GM20431 (cell line): ENCODE measurements around the gene EMC8.

Experiments used
- in situ Hi-C: fragments of 300-500 bp; cut with MseI, MboI; formaldehyde crosslinking; loops from one replicate; pipeline ENCODE4 v1.15.0; 2020; ENCODE audit warnings: low sequenced_read_pairs; ENCODE audit not compliant: unreplicated experiment

The EMC8 gene

DNA sequence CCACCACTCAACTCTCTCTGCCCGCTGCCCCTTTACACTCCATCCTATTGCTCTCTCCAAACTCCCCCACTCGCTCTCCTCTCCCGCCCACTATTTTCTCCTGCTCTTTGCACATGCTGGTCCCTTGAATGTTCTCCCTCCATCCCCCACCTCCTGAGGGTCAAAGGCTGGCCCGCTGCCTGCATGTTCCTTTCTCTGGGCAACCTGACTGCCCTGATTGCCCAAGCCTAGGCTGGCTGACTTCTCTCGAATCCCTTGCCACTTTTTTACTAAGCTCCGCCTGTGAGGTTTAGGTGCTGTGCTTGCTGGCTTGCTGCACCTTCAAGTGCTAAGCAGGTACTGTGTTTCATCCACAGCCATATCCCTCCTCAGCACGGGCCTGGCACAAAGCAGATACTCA lies 2.7 kb downstream of the EMC8 start:
- in situ Hi-C loops, result no loop called here

DNA sequence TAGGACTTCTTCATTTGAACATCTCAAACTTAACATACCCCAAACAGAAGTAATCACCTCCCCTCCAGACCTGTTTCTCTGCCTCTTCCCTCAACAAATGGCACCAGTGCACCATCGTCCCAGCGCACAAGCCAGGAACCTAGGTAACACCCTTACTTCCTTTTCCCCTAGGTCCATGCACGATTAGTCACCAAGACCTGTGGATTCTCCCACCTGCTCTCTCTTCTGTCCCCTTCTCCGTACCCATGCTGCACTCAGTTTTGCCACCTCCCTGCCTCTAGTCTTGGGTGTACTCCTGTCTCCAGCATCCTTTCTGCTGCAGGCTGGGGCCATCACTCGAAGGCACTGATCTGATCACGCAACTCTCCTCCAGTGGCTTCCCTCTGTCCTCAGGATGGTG lies 3.2 kb downstream of the EMC8 start:
- in situ Hi-C loops, result no loop called here

DNA sequence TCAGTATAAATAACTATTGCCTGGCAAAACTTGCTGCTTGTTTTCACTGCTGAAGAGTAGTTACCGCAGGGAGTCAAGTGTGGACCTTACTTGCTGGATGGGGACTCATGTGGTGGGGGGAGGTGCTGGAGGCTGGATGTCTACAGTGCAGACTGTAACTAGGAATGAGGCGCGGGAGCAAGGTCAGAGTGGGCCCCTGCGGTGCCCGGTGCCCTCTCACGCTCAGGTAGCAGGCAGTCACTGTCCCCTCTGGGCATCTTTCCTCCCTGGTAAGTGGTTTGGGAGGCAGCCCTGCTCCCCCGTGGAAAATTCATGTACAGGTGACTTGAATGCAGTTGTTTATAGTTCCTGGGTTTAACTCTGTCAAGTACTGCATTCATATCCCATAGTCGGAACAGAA lies 4.6 kb downstream of the EMC8 start:
- in situ Hi-C loops, result no loop called here

DNA sequence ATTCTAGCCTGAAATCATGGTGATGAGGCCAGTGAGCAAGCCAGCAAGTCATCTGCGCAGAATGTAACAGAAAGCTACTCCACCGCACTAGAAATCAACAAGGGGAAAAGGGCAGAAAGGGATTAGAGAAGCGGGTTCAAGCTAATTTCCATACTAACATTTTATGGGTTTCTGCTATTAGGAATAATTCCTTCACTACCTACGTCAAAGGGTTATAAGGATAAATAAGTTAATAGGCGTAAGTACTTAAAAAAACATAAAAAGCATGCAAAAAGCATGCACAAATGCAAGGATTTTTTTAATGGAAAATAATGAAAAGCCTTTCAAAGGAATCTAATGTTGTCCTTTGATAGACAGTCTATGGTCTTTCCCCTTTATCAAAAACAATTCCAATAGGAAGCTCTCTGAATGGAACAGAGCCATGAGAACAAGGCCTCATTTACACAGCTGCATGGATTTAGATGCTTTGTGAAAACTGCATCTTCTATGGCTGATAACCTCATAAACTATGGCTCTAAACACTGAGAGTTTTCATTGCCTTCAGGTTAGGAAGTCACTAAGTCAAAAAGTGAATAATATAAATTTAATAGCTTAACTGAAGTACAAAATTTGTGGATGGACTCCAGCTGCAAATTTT lies 5.6 kb downstream of the EMC8 start:
- in situ Hi-C loops, result no loop called here

DNA sequence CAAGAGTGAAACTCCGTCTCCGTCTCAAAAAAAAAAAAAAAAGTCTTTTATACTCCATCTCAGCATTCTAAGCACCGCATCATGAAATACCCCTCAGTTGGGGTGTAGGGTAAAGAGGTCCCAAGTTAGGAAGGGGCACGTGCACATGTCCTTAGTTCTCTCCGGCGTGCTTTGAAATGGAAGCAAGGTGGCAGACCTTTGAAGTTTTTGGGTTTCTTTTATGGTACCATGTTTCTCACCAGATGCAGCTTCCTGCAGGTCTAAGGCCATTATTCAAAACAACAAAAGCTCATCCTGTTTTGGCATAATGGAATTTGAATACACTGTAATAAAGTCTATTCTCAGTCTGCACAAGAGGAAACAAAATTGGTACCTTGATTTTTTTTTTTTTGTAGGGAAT lies 9.6 kb downstream of the EMC8 start:
- in situ Hi-C loops, result no loop called here

DNA sequence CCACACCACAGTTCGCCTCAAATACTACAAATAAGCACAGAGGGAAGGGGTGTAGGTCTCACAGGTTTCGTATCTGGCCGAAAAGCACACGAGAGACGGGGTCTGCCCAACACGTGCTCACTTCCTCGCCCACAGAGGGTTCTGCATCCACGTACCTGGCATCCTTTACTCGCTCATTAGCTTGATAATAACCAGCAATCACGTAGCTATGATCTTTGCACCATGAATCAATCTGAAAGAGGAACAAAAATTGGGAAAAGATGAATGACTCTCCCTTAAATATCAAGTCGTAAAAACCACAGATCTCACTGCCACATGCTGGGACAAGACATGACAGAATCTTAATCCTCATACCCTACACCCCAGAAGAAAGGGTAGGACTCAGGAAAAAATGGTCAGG lies 10.5 kb downstream of the EMC8 start:
- in situ Hi-C loops, result no loop called here

DNA sequence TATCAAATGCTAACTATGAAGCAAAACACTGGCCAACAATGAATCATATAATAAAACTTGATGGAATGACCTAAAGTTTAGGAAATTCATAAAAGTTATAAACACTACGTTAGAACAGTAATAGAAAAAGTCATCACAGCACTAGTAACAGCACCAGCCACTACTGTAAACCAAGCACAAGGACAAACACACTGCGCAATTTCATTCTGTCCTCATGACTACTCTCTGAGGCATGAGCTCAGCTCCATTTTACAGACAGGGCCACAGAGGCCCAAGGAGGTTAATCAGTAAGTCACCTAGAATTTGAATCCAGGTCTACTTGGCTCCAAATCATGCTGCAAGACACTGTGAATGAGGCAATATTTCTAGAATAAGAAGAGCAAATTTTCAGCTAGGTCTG lies 13.4 kb downstream of the EMC8 start:
- in situ Hi-C loops, result no loop called here

DNA sequence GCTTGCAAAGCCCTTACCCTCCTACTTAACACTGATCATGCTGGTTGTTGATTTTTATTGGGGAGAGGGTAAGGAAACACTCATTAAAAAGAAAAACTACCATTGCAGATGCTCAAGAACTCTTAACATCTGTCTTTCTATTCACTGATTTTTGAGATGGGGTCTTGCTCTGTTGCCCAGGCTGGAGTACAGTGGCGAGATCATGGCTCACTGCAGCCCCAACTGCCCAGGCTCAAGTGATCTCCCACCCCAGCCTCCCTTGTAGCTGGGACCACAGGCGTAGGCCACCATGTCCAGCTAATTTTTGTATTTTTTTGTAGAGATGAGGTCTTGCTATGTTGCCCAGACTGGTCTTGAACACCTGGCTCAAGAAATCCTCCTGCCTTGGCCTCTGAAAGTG lies 14.5 kb downstream of the EMC8 start:
- in situ Hi-C loops, result no loop called here

DNA sequence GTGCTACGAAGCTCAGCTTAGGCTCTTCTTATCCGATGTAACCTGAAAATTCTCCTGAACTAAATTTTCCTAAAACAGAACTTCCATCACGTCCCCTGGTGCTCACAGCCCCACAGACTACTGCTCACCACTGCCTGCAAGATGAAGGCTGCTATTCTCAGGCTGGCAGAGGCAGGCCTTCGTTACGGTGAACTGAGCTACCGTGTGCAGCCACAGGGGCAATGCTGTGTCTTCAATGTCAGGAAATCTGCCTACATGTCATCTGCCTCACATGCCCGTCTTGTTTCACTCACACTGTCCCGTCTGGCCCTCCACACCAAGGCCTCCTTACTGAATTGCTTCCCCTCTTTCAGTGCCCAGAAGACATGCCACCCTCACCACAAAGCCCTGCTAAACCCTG lies 15.9 kb downstream of the EMC8 start:
- in situ Hi-C loops, result no loop called here

DNA sequence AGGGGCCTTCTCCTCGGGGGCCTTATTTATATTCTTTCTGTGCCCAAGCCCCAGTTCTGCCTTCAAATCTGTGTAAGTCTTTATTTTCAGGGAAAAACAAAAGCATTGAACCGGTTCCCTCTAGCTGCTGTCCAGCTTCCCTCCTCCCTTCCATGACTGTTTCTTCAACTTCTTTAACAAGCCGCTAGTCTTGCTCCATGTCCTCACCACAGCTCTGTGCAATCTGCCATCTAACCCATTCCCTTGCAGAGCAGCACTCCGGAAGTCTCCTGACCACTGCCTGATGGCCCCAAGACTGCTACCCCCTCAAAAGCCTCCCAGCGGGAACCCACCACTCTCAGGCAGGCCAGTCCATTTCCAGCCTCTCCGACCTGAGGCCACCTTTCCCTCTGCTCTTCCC lies 16.9 kb downstream of the EMC8 start:
- in situ Hi-C loops, result no loop called here

DNA sequence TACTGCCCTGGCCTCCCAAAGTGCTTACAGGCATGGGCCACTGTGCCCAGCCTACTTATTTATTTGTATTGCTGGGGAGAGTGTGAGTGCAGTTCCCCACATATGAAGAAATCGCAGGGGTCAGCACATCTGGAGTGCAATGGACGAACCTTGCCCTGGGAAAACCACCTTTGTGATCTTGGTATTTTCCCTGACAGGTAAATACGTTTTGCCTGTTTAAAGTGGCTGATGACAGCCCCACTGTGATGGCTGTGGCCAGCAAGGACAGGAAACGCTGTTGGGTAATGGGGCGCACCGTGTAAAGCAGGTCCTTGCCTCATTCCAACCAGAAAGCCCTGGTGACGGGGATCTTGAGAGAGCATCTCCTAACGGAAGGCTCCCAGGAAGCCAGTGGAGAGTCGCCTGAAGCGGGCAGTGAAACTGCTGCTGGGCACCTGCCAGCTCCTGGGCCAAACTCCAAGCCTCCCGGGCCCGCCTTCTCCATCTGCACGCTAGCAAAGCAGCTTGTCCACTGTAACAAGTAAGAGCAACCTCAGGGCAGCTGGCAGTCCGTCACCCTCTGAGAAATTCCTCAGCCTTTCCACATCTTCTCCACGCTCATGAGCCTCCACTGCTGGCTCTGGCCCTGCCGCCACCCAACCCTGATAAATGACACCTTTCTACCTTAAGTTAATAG lies 17.5 kb downstream of the EMC8 start:
- in situ Hi-C loops, result no loop called here

DNA sequence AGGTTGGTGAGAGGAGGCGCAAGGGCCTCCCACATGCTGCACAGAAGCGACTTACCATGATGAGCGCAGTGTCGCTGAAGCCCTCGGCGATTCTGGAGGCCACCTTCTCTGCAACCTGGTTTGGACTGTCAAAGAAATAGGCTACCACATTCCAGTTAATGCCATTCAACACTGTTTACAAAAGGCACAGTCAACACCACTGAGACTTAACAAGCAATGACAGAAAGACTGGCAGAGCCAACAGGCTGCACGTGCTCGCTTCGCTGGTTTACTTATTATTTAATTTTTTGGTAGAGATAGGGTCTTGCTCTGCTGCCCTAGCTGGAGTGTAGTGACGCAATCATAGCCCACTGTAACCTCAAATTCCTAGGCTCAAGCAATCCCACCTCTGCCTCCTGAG lies 18.2 kb downstream of the EMC8 start:
- in situ Hi-C loops, result no loop called here

DNA sequence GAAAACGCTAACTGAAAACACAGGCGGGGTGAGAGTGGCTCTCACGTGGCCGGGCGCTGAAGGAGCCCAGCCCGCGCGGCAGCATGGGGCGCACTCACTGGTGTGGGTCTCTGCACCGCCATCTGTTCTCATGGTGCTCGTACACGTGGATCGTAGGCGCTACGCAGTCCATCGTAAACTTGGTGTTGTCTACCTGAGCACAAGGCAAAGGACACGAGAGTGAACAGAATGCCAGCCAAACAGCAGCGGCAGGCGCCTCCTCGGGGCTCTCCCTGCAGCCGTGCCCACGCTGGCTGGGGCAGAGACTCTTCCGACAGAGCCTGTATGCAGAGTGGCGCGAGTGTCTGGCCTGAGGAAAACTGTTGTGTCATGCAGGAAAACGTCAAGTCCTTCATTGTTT lies 19.1 kb downstream of the EMC8 start:
- in situ Hi-C loops, result no loop called here

DNA sequence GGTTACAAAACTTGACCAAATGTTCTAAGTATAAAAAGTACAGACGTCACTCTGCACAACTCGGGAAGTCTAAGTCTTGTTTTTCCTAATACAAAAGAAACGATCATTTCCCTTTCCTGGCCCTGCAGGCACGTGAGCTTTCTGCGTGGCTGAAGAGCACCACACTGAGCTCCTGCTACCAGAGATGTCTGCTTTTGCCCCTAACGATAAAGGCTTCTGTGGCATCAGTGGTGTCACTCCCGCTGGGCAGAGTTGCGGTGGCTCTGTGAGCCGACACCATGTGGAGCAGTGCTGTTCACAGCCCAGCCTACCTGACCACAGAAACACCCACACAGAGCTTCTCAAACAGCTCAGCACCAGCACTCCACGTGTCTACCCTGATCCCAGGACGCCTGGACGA lies 20.5 kb downstream of the EMC8 start:
- in situ Hi-C loops, result no loop called here

DNA sequence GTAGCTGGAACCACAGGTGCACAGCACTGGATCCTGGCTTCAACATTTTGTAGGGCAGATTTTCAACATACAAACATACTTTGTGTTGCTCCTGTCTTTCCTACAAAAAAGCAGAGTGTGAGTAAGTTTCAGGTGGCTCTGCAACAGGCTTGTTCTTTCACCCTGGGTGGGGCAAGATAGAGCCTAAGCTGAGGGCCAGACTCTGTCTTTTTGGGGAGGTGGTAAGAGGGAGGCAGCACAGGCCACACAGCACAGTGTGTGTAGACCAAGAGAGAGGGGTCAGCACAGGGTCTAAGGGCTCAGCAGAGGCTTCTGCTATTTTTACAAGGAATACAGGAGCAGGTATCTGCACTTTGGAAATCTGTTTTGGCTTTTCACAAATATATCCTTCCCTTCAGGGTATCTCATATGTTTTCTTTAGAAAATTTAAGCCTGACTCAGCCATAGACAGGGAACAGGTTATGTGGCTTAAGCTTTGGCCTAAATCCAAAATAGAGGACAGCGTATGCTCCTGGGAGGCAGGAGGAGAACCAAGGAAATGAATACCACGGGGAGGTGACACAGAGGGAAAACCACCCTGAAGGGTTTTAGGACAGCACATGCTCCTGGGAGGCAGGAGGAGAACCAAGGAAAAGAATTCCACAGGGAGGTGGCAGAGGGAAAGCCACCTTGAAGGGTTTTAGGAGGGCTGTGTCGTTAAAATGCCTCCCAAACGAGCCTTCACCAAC lies 21.6 kb downstream of the EMC8 start:
- in situ Hi-C loops, result no loop called here

DNA sequence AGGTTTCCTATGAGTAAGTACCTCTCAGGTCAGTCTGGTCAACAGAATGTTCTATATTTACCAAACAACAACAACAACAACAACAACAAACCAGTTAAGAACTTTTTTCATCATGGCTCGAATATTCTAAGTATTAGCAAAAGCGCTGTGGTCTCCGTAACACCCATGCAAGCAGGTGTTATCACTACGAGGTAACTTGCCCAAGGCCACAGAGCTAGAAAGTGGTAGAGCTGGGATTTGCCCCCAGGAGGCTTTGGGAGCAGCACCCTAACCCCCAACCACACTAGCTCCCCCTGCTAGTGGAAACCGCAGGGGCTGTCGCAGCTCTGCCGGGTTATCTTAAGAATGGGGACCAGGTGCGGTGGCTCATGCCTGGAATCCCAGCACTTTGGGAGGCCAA lies 24.5 kb downstream of the EMC8 start:
- in situ Hi-C loops, result no loop called here

DNA sequence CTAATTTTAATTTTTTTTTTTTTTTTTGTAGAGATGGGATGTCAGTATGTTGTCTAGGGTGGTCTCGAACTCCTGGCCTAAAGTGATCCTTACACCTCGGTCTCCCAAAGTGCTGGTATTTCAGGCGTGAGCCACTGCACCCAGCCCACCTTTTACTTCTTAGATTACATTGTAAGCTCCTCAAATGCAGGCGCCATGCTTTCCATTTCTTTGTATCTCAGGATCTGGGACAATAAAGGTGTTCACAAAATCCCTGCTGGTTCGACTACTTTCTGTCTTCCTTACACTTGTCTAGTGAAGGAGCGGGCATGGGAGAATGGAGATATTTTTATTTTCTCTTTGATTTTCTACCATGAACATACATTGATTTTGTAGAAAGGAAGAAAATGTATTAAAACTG lies 25.2 kb downstream of the EMC8 start:
- in situ Hi-C loops, result no loop called here

DNA sequence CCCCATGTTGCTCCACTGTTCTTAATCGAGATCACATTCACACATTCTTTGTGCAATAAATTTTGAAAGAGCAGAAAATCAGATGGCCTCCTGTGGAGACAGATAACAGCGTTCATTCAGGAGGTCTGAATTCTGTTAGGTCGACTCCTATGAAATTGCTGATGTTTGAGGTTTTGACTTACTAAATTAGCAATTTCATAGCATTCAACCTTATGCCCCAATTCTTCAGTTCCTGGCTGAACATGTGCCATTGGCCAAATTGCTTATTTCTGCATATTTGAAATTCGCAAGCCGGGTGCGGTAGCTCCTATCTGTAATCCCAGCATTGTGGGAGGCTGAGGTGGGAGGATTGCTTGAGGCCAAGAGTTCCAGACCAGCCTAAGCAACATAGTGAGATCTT lies 26.3 kb downstream of the EMC8 start:
- in situ Hi-C loops, result no loop called here

DNA sequence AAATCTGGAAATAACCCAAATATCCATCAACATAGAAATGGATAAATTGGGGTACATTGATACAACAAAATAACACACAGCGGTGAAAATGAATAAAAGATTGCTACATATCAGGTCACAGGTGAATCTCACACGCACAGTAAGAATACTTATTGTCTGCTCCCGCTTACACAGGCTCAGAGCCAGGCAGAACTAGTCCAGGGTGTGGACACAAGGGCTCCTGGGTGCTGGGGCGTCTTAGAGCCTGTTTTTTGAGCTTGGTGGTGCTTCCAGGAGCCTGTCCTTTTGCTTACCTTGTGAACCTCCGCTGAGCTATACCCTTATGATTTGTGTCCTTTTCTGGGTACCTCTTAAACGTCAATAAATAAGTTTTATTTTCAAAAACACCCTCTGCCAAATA lies 28.6 kb downstream of the EMC8 start:
- in situ Hi-C loops, result no loop called here

DNA sequence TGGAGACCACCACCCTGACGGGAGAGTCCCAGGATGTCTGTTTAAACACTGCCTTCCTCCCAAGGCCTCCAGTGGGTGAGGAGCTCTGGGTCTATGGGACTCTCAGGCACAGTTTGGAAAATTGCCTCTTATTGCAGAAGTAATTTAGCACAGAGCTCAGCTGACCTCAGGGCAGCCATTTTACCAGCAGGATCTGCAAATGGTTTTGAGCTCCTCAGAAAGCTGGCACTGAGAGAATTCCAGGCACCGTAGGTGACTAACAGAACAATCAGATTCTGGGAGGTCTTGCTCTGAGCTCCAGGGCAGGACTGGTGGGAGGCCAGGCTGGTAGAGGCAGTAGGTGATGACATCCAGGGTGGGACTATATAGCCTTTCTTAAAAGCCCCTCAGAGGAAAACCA lies 31.1 kb downstream of the EMC8 start:
- in situ Hi-C loops, result no loop called here

DNA sequence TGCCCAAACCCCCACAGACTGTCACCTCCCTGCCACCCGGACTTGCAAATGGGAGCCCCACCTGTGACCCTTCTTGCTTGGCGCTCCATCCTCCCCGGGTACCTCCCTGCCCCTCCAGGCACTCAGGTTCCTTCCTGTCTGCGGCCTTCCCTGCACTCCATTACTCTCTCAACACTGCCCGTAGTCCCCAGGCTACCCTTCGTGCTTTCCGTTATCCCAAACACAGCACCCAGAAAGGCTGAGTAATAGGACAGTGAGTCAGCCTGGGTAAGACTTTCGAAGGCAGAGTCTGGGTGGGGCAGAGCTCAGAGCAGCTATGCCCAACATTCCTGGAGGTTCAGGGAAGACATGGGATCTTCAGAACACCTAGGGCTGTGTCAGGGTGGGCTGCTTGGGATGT lies 31.8 kb downstream of the EMC8 start:
- in situ Hi-C loops, result no loop called here

DNA sequence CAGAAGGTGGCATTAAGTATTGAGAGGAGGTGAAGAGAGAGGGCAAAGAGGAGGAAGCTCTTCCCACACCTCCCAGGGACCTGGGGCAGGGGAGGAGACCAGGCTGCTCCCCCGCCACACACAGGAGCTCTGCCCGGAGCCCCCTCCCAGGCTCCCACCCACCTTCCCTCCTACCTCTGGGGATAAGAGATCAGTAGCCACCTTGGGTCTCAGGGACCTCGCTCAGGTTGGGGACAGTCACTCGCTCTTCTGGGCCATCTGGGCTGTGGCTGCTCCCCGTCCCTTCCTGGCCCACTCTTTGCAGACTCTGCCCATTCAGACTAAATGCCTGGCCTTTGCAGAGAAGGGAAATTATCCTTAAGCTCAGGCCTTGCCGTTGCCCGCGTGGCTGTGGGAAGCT lies 33.6 kb downstream of the EMC8 start:
- in situ Hi-C loops, result no loop called here
